ENCODE measurements around the gene PNKD. TPM values are rescaled to one million over a fixed set of nuclear protein-coding genes. Genes with fewer than 3 reads are reported as not detected.

Gene PNKD
- total RNA-seq, 1 experiment from 2014 or later, result 58.1 TPM

DNA sequence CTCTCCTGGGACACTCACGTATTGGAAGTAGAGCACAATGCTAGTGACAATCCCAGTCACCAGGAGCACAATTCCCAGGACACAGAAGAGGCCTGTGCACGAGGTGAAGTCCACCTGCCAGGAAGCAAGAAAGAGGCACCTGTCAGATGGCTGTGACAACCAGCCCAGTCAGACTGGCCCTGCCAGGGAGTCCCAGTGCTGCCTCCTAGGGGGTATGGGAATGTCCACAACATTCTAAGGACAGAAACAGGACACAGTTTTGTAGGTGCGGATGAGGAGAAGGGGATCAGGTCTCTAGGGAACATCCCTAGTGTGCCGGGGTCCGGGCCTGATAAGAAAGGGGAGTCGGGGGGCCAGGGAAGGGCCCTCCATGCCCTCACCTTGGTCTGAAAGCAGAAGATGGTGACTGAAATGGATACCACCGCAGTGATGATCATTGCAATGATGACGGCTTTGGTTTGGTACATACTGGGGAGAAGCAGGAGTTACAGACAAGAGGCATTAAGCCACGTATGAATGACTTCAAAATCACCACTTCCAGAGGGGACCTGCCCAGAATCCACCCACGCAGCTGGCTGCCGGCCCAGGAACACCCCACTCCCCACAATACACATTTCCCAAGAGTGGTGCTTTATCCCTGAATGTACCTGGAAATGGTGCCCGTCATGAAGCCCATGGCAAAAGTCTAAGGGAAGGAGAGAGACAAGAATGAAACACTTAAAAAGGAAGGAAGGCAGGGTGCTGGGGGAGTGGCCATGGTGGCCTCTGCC is 6.9 kb downstream of the PNKD start:
- TF ChIP-seq, protein P1, sequence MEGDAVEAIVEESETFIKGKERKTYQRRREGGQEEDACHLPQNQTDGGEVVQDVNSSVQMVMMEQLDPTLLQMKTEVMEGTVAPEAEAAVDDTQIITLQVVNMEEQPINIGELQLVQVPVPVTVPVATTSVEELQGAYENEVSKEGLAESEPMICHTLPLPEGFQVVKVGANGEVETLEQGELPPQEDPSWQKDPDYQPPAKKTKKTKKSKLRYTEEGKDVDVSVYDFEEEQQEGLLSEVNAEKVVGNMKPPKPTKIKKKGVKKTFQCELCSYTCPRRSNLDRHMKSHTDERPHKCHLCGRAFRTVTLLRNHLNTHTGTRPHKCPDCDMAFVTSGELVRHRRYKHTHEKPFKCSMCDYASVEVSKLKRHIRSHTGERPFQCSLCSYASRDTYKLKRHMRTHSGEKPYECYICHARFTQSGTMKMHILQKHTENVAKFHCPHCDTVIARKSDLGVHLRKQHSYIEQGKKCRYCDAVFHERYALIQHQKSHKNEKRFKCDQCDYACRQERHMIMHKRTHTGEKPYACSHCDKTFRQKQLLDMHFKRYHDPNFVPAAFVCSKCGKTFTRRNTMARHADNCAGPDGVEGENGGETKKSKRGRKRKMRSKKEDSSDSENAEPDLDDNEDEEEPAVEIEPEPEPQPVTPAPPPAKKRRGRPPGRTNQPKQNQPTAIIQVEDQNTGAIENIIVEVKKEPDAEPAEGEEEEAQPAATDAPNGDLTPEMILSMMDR (IDR thresholded peaks at IDR 0.05 in 2 of 3, conservative IDR thresholded peaks at IDR 0.05 in 1 of 3; ENCODE audit: borderline replicate concordance in 1 of 3, insufficient read depth in 1 of 3, low read depth in 2 of 3, low read length in 2 of 3), result peak in 2 of 3 experiments; percentile 25 to 38; a peak in 2 of 6 replicates
- no peak for TF ChIP-seq POLR2AphosphoS5 (IDR thresholded peaks at IDR 0.05; ENCODE audit: low read depth, low read length)
- peaks cover 40 to 52% of the 10 kb centered on the region in 2 experiments; a peak in 3 of 4 replicates for H3K36me3 ChIP-seq (ENCODE audit: control insufficient read depth in 1 of 2, insufficient read depth in 2 of 2, low read length in 2 of 2)
- H3K27me3 ChIP-seq (ENCODE audit: insufficient read depth, low read length), result no peaks in the 10 kb centered on the region
- H3K9me2 ChIP-seq (ENCODE audit: insufficient read depth), result no peaks in the 10 kb centered on the region
- peaks cover 3% of the 10 kb centered on the region; the same call in 1 of the 2 replicates for H3K79me2 ChIP-seq (ENCODE audit: insufficient read depth, low read length)
- H3K4me3 ChIP-seq (replicated peaks in 1 of 2; ENCODE audit: low read depth in 1 of 2, low read length in 2 of 2), result no peak overlapping the region
- ChIA-PET RAD21 (ENCODE audit: low non-redundant PET in 1 of 2, low total read pairs in 2 of 2, uncharacterized antibody in 2 of 2, unreplicated experiment in 2 of 2) (no interaction called here), POLR2A (no interaction called here), CTCF (no interaction called here)
- no peak overlapping the region for H3K9ac ChIP-seq (ENCODE audit: low read length)
- no peak overlapping the region for H3K4me2 ChIP-seq (ENCODE audit: low read length)
- no TSS peak for BruUV-seq (replicated peaks)
- no peak overlapping the region for H3K27ac ChIP-seq (ENCODE audit: low read depth, low read length)
- intact Hi-C loops (cut with micrococcal nuclease), result no loop called here
- no peaks in the 10 kb centered on the region for H4K20me1 ChIP-seq (ENCODE audit: insufficient read depth)
- no peak for DNase-seq (ENCODE audit: low read depth, low spot score)
- H3K4me1 ChIP-seq (ENCODE audit: control insufficient read depth in 1 of 2, insufficient read depth in 2 of 2, low read length in 2 of 2), result peaks cover 4 to 10% of the 10 kb centered on the region in 2 experiments; a peak in 2 of 4 replicates
- no peaks in the 10 kb centered on the region for H3K9me3 ChIP-seq (ENCODE audit: control insufficient read depth in 1 of 2, insufficient read depth in 1 of 2, low read depth in 1 of 2, low read length in 2 of 2)
- ATAC-seq, result no peak
- no peak overlapping the region for H2AFZ ChIP-seq (ENCODE audit: low read depth, low read length, poor library complexity, severe bottlenecking)

DNA sequence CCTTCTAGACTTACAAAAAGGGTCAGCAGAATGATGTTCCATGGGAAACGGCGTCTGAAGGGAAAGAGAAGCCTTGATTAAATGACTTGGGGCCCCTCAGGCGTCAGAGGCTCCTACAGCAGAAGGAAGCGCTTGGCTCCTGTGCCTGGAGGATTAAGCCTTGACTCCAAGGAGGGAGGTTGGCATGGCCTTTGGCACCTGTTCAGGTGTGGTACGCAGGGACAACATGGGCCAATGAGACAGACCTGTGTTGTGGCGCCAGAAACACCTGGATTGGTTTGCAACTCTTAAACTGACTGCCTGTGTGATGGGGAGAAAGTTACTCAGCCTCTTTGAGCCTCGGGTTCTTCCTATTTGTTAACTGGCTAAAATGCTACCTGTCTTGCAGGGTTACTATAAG is 7.6 kb downstream of the PNKD start:
- Histone ChIP-seq H3K9ac (ENCODE audit: low read length) (no peak overlapping the region), H3K4me2 (ENCODE audit: low read length) (no peak overlapping the region), H2AFZ (ENCODE audit: low read depth, low read length, poor library complexity, severe bottlenecking) (no peak overlapping the region), H3K4me1 (ENCODE audit: control insufficient read depth in 1 of 2, insufficient read depth in 2 of 2, low read length in 2 of 2) (peaks cover 2 to 3% of the 10 kb centered on the region in 2 experiments; a peak in 2 of 4 replicates), H3K27me3 (ENCODE audit: insufficient read depth, low read length) (no peaks in the 10 kb centered on the region), H3K79me2 (ENCODE audit: insufficient read depth, low read length) (peaks cover 10% of the 10 kb centered on the region; the same call in 1 of the 2 replicates), H3K9me2 (ENCODE audit: insufficient read depth) (no peaks in the 10 kb centered on the region), H3K27ac (ENCODE audit: low read depth, low read length) (no peak overlapping the region), H4K20me1 (ENCODE audit: insufficient read depth) (no peaks in the 10 kb centered on the region), H3K36me3 (ENCODE audit: control insufficient read depth in 1 of 2, insufficient read depth in 2 of 2, low read length in 2 of 2) (peaks cover 40 to 52% of the 10 kb centered on the region in 2 experiments; a peak in 3 of 4 replicates), H3K9me3 (ENCODE audit: control insufficient read depth in 1 of 2, insufficient read depth in 1 of 2, low read depth in 1 of 2, low read length in 2 of 2) (no peaks in the 10 kb centered on the region), H3K4me3 (replicated peaks in 1 of 2; ENCODE audit: low read depth in 1 of 2, low read length in 2 of 2) (no peak overlapping the region)
- POLR2A ChIA-PET, result no interaction called here
- intact Hi-C loops (cut with micrococcal nuclease), result no loop called here
- ATAC-seq (no peak), DNase-seq (ENCODE audit: low read depth, low spot score) (no peak)
- CTCF ChIA-PET, result no interaction called here
- BruUV-seq (replicated peaks), result no TSS peak
- no peak for TF ChIP-seq JUND (IDR thresholded peaks at IDR 0.05)
- TF ChIP-seq ELF1 (IDR thresholded peaks at IDR 0.05; ENCODE audit: borderline replicate concordance, low read depth), result no peak
- TF ChIP-seq TCF7L2 (IDR thresholded peaks at IDR 0.05; ENCODE audit: borderline replicate concordance, extremely low read depth, insufficient read depth, insufficient read length), result no peak
- no peak for TF ChIP-seq CEBPB (IDR thresholded peaks at IDR 0.05; ENCODE audit: low read depth)
- TF ChIP-seq FOSL1 (IDR thresholded peaks at IDR 0.05; ENCODE audit: low read depth), result no peak
- no peak for TF ChIP-seq POLR2AphosphoS5 (IDR thresholded peaks at IDR 0.05; ENCODE audit: low read depth, low read length)
- no peak for TF ChIP-seq ZFX (IDR thresholded peaks at IDR 0.05)
- no peak for TF ChIP-seq POLR2A (IDR thresholded peaks at IDR 0.05; ENCODE audit: borderline replicate concordance, extremely low read depth, insufficient read depth, insufficient read length)
- TF ChIP-seq SRF (IDR thresholded peaks at IDR 0.05; ENCODE audit: low read depth), result no peak
- TF ChIP-seq SP1 (IDR thresholded peaks at IDR 0.05; ENCODE audit: low read depth), result no peak
- TF ChIP-seq RAD21 (IDR thresholded peaks at IDR 0.05; ENCODE audit: low read depth), result no peak
- no peak for TF ChIP-seq ATF3 (IDR thresholded peaks at IDR 0.05)
- TF ChIP-seq EZH2phosphoT487 (IDR thresholded peaks at IDR 0.05; ENCODE audit: borderline replicate concordance), result no peak
- no peak for TF ChIP-seq CBX3 (IDR thresholded peaks at IDR 0.05; ENCODE audit: low read depth)
- TF ChIP-seq ZNF274 (IDR thresholded peaks at IDR 0.05; ENCODE audit: low read depth, low read length), result no peak
- TF ChIP-seq, protein P2, sequence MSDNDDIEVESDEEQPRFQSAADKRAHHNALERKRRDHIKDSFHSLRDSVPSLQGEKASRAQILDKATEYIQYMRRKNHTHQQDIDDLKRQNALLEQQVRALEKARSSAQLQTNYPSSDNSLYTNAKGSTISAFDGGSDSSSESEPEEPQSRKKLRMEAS (IDR thresholded peaks at IDR 0.05), result no peak
- RAD21 ChIA-PET (ENCODE audit: low non-redundant PET in 1 of 2, low total read pairs in 2 of 2, uncharacterized antibody in 2 of 2, unreplicated experiment in 2 of 2), result no interaction called here
